ENCODE data around the gene AP1AR.
"Not testable (repeated sequence)": the region's sequence is repeated elsewhere in the genome, so short reads cannot be mapped to it uniquely, and the experiment has no call there.

Gene AP1AR, protein sequence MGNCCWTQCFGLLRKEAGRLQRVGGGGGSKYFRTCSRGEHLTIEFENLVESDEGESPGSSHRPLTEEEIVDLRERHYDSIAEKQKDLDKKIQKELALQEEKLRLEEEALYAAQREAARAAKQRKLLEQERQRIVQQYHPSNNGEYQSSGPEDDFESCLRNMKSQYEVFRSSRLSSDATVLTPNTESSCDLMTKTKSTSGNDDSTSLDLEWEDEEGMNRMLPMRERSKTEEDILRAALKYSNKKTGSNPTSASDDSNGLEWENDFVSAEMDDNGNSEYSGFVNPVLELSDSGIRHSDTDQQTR

DNA sequence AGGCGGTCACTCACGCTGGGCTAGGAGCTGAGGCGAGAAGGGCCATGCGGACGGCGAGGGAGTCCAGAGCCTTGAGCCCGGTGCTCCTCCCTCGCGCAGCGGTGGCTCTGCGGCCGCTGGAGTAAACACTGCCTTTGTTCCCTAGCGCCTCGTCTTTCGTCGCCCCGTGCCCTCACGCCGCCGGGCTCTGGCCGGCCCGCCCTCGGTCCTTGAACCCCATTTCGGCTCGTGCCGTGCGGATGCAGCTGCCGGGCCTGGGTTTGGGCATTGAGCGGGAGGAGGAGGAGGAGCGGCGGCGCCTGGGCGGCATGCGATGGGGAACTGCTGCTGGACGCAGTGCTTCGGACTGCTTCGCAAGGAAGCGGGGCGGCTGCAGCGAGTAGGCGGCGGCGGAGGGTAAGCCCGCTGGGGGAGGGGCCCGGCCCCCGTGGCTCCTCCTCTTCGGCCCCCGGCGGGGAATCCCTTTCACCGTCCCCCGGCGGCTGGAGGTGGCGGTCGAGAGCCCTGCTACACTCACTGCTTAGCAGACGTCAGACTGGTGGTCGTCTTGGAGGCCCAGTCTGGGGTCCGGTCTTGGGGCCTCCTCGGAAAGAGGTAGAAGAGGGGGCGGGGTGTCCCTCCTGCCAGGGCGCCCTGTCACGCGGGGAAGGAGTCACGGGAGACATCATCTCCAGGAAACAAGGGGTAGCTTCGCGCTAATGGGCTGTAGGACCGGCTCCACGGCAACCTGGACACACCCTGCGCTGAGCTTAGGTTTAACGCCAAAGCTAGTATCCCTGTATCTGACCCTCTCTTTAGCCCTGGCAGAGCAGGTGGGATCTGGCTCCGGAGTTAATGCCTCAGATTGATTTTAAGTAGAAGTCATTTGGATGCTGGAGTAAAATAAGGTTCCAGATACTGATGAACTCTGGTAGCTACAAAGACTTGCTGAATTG is at the start of gene AP1AR:
Gene AP1AR (plus strand): TSS at position 9 of the 935 bp plus-strand sequence. CDS start 305 bp downstream, at position 314.
- DNase-seq (ENCODE audit: low read depth in 2 of 2, low spot score in 1 of 2) = peak; percentile 51 to 64

DNA sequence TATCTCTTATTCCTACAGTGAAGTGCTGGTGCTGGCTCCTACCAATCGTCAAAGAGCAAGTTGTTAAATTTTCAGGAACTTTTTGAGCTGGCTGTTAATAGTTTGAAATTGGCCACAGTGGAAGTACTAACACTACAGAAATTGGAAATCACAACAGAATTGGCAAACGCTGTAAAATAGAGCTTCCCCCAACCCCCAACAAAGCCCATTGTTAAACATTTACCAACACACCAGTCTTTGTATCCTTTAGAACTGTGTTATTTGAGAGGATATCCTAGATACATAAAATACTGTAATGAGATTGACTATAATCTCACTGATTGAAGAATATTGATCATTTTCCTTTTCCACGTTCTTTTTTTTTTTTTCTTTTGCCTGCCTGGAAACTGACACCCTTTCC is 49.0 kb upstream of the AP1AR start:
- no peak for DNase-seq (ENCODE audit: low read depth in 2 of 2, low spot score in 1 of 2)

DNA sequence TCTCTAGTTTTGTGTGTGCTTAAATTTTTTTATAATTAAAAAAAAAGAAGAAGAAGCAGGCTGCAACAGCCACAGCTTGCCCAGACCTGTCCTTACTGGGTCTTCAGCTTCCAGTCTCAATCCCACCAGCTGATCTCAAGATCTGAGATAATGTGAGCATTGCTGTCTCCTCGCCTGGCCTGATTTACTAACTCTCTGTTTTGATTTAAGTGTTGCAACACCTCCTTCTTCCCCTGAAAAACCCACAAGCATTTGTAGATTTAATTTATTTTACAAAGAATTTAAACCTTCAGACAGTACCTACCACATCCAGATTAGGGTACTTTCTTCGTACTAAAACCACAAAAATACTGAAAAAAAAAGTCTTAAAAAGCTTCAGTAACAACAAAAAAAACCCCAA is 48.3 kb upstream of the AP1AR start:
- DNase-seq (ENCODE audit: low read depth in 2 of 2, low spot score in 1 of 2) = no peak

DNA sequence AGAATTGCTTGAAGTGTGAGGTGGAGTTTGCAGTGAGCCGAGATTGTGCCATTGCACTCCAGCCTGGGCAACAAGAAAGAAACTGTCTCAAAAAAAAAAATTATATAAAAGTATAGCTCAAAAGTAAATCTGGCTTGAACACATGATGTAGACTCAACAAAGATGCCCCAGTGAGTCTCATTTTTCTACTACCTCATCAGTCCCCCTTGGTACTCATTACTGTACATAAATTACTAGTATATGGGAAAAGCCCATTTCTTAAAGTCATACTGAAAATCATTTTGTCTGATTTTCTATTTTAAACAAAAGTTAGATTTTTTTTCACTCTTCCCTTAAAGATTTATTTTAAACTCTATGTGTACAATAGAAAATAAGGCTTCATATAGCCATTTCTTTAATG is 47.1 kb upstream of the AP1AR start:
- no peak for DNase-seq (ENCODE audit: low read depth in 2 of 2, low spot score in 1 of 2)

DNA sequence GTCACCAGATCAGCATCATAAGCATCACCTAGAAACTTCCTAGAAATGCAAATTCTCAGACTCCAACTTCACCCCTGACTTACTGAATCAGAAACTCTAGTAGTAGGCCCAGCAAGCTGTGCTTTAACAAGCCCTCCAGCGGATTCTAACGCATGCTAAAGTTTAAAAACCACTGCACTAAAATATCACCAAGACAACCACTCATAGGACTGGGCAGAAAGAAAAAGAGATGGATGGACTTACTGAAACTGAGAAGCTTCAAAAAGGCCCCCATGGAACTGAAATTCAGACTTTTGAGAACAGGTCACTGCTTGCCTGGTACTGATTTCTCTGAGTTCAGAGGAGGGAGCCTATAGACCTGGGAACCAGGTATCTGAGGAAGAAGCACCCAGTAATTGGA is 46.3 kb upstream of the AP1AR start:
- no peak for DNase-seq (ENCODE audit: low read depth in 2 of 2, low spot score in 1 of 2)

DNA sequence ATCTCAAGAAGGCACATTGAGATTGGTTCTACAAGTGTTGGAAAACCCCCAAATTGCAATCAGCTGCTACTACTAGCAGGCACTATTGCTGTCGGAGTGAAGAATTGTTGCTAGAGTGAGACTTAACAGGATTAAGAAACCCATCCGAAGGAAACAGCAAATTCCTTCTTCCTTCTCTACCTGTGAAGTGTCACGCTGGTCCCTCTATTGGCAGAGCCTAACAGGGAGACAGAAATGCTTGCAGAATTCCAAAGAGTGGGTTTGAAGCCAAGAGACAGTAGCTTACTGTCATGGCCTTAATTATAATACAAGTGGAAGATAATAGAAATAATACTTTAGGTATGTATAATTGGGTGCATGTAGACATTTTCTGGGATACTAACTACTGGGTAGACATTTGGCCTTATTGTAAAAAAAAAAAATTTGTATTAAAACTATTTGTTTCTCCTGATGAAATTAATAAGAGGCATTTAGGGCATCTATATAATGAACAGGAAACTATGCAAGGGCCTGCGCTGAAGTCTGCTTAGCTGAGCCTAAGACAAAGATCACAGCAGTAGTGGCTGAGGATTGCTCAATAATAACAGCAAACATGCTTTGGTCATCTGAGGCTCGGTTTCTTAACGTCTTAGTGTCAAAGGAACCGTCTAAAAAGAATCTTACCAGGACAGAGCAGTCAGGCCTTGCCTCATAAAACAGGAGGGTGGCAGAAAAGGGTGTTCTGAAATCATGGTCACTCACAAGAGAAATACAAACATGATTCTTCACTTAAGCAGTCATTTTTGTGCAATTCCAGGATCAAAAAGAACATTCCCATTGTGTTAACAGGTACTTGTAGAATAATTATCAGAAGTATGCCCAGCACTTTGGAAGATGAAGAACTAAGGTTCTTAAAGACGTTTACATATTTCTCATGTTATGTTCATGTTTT is 45.6 kb upstream of the AP1AR start:
- DNase-seq (ENCODE audit: low read depth in 2 of 2, low spot score in 1 of 2) = no peak

DNA sequence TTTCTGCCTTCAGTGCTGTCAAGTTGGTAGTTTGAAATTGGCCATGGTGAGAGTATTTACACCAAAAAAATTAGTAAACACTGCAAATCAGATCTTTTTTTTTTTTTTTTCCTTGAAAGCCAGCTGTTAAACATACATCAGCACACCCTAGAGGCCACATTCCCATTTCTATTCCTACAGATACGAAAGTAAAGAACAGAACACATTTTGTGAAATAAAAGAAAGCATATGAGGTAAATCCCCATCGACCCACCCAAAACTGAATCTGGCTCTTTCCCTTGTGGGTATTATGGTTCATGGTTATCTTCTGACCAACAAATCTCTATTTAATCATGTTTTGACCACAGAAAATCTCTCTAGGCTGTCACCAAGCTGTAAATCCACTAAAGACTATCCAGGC is 41.8 kb upstream of the AP1AR start:
- no peak for DNase-seq (ENCODE audit: low read depth in 2 of 2, low spot score in 1 of 2)

DNA sequence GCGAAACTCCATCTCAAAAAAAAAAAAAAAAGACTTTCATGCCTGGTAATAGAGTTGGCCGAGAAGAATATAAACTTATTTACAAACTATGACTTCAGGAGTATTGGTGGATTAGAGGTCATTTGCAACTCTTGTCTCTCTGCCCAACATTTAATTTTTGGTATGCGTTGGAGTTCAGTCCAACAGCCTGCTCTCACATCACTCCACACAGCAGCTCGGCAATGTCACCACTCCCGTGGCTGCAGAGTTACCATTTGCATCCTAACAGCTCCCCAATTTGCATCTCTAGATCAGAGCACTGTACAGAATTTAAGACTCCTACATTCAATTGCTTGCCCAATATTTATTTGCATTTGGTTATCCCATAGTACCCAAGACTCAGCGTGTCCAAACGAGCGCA is 40.9 kb upstream of the AP1AR start:
- no peak for DNase-seq (ENCODE audit: low read depth in 2 of 2, low spot score in 1 of 2)

DNA sequence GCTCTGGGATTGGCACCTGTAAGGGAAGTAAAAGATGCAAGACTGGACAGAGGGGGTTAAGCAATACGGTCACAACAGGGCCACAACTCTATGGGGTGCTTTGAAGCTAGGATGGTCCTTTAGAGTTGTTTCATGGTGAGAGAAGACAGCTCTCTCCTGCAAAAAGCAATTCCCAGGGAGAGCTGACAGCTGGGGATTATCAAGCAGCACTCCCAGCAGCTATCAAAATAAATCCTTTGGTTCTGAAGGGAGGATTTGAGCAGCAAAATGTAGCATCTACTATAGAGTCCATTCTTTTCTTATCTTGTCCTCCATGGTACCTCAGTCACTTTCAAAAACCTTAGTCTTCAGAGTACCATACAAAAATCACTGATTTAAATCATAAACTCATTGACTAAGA is 35.1 kb upstream of the AP1AR start:
- DNase-seq (ENCODE audit: low read depth in 2 of 2, low spot score in 1 of 2) = no peak

DNA sequence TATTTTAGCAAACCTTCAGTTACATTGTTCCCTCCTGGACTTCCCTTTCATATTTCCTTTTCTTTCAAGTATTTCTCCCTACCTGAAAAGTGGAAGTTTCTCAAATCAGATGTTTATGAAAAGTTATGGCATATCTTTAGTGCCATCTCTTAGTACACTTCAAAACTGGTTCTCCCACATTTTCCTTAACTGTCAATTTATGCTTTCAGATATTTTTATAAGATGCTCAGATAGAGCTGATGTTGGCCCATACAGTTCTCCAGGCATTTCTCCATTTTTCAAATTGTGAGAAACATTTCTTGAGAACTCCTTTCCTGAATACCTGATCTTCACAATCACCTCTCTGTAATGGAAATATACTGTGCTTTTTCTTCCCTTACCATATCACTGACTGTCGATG is 32.5 kb upstream of the AP1AR start:
- DNase-seq (ENCODE audit: low read depth in 2 of 2, low spot score in 1 of 2) = no peak

DNA sequence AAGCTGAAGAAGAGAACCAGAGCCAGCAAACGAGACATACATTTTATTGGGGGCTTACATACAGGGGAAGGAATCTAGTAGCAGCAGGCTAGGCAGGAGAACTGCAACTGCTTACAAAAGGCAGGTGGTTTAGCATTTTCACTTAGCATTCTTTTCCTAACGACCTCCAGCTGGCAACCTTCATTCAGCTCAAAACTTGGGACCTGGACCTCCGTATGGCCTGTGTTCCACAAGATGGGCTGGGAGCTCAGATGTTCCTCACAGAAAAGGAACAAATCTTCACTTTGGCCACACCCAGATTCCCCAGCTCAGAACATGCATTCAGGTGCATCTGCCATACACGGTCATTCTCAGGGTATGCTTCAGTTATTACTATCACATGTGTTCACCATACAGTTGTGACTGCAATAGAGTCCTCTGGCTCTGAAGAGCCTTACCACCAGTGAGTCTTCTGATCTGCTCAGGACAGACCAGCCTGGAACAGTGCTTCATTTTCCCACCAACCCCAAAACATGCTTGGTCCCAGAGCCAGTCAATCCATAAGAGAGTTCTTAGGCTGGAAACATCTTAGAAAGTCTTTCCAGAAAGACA is 29.6 kb upstream of the AP1AR start:
- no peak for DNase-seq (ENCODE audit: low read depth in 2 of 2, low spot score in 1 of 2)

DNA sequence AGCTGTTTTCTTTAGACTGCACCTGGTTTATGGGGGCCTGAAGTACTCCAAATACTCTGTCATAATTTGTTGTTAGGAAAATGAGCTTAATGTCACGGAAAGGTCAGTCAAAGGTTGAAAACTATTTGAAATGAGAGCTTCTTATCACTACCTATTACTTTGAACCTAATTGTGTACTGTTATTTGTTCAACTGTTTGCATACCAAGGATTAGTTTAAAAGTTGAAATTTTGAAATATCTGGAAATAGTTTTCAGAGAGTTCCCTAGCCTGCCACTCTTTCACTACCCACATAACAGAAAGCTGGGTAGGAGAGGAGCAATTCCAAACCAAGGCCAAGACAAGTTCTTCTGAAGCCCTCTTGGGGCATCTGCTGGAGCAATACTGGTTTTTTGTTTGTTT is 28.0 kb upstream of the AP1AR start:
- DNase-seq (ENCODE audit: low read depth in 2 of 2, low spot score in 1 of 2) = no peak

DNA sequence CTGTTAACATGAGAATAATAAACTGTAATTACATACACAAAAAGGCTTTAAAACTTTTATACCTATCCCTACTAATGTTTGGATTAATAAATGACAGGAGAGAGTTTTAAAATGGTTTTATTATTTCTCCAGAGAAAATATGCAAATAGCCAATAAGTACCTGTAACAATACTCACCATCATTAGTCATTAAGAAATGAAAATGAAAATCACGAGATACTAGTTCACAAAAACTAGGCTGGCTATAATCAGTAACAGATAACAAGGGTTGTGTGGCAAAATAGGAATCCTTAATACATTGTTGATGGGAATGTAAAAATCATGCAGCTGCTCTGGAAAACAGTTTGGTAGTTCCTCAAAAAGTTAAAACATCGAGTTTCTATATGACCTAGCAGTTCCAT is 25.2 kb upstream of the AP1AR start:
- DNase-seq (ENCODE audit: low read depth in 2 of 2, low spot score in 1 of 2) = no peak

DNA sequence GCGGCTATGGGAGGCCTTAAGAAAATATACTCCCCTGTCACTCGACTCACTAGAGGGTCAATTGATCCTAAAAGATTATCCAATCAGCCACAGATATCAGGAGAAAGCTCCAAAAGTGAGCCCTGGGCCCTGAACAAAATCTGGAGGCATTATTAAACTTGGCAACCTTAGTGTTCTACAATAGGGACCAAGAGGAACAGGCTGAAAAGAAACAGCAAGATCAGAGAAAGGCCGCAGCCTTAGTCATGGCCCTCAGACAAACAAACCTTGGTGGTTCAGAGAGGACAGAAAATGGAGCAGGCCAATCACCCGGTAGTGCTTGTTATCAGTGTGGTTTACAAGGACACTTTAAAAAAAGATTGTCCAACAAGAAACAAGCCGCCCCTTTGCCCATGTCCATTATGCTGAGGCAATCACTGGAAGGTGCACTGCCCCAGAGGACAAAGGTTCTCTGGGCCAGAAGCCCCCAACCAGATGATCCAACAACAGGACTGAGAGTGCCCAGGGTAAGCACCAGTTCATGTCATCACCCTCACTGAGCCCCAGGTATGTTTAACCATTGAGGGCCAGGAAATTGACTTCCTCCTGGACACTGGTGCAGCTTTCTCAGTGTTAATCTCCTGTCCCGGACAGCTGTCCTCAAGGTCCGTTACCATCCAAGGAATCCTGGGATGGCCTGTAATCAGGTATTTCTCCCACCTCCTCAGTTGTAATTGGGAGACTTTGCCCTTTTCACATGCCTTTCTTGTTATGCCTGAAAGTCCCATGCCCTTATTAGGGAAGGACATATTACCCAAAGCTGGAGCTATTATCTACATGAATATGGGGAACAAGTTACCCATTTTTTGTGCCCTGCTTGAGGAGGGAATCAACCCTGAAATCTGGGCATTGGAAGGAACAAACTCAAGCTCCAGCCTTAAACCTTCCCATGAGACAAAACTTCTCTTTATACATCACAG is 23.2 kb upstream of the AP1AR start:
- DNase-seq (ENCODE audit: low read depth in 2 of 2, low spot score in 1 of 2) = not testable (repeated sequence)

DNA sequence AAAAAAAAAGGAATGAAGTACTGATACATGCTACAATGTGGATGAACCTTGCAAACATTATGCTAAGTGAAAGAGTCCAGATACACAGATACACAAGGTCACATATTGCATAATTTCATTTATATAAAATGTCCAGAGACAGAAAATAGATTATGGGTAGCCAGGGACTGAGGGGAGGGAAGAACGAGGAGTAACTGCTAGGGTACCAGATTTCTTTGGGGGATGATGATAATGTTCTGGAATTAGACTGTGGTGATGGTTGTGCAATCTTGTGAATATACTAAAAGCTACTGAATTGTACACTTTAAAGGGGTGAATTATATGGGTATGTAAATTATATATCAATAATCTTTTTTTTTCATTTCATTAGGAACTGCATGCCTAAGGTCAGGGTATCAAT is 20.8 kb upstream of the AP1AR start:
- no peak for DNase-seq (ENCODE audit: low read depth in 2 of 2, low spot score in 1 of 2)

DNA sequence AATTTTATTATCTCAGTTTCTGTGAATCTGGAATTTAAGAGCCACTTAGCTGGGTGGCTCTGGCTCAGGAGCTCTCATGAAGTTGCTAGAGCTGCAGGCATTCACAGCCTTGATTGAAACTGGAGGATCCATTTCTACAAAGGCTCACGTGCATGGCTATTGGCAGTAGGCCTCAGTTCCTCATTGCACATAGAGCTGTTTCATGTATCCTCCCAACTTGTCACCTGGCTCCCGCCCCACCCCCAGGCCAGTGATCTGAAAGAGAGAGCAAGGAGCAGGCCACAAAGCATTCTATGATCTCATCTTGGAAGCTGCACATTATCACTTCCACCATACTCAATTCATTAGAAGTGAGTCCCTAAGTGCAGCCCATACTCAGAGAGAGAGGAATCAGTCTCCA is 18.5 kb upstream of the AP1AR start:
- DNase-seq (ENCODE audit: low read depth in 2 of 2, low spot score in 1 of 2) = no peak

DNA sequence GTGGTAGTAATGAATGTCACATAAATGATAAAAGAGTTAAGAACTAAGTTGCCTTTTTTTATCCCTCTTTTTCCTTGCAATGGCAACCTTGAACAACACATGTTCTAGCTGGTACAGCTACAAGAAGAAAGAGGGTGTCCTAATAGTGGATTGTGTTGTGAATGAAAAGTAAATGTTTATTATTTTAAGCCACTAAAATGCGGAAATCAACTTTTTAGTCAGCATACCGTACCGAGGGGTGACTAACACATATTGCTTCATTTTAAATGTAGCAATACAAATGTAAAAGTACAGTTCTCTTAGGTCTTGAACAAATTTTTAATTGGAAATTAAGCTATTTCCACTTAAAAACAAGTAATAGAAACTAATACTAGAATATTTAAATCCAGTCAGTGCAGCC is 17.7 kb upstream of the AP1AR start:
- no peak for DNase-seq (ENCODE audit: low read depth in 2 of 2, low spot score in 1 of 2)

DNA sequence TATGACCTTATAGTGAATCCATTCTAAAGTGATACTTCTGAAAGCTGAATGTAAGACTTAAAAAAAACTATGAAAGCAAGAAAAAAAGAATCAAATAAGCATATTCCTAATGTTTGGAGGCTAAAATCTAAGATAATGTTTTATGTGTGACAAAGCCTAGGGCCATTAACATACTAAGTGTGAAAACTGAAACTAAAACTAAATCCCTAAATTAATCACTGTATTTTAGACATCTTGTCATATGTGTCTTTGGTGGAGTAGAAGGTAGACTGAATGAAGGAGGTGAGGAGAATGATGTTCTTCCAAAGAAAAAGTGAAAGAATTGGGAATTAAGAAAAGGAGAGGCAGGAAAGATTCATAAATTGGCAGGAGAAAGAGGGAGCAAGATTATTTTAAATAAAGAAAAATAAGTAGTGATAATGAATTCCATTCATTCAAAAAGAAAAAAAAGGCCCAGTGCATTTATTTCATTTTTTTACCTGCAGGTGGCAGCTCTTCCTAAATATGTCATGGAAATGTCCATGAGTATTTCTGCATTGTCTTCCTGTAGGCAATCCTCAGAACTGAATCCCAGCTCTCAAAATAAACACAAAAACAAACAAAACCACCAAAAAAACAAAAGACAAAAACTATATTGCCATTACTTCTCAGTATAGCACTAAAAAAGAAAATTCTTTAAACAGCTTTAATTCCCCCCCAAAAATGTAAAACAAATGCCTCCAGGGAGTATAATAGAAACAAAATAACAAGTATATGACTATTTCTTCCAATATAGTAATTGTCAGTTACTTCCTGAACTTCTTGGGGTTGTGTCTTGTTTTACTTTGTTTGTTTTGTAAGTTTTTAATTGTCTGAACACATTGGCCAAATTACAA is 17.0 kb upstream of the AP1AR start:
- no peak for DNase-seq (ENCODE audit: low read depth in 2 of 2, low spot score in 1 of 2)

DNA sequence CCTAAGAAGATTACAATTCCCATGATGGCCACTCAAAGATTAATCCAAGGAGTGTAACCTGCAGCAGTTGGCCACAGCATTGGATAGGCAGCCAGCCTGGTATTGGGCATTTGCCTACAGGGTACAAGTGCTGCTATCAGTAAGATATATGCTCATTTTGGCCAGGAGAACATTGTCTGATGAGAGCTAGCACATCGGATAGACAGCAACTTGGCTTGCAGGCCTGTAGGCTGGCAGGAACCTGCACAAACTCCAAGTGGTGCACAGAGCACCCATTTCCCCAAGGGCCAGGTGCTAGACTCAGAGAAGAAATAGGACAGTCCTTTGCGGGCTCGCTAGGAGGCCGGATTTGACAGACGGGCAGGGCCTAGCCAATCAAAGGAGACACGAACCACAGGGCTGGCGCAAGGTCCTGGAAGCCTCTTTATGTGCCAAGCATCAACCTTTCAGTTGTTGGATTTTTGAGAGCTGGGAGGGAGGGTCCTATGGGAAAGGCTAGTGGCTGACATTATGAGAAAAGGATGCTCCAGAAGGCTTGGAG is 11.7 kb upstream of the AP1AR start:
- DNase-seq (ENCODE audit: low read depth in 2 of 2, low spot score in 1 of 2) = no peak
